ENCODE measurements around the gene MAN1A1.

Gene MAN1A1

DNA sequence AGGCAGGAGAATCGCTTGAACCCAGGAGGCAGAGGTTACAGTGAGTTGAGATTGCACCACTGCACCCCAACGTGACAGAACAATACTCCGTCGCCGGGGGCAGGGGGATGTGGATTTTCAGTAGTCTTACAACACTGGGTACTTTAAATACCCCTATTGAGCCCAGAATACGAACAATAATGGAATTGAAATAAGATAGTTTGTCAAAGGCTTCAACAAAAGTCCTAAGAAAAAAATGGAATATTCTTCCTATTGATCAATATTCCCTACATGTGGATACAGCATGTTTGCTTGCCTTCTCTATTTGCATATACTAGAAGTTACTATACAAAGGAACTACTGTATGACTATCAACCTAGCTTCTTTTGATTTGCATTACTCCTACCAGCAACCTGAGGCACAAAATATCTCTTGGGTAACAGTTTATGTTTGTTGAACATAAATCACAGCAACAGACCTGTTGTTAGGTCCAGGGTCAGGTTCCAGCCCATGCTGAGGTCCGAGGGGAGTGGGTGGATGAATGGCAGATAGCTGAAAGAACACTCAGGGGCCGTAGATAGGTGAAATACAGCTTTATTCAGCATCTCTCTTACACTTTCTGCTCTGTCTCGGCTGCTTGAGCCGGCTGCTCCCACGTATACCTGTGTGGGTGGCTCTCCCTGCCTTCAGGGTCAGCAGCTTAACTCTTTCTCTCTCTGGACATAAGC lies 23.8 kb downstream of the MAN1A1 start:
- Histone ChIP-seq H3K4me3 (no peak overlapping the region), H3K36me3 (ENCODE audit: insufficient read depth, low read length) (no peaks in the 10 kb centered on the region), H3K9ac (ENCODE audit: insufficient read length) (no peak overlapping the region), H3K27ac (no peak overlapping the region), H3K9me3 (ENCODE audit: low read depth, low read length) (no peaks in the 10 kb centered on the region)
- no peak for DNase-seq (ENCODE audit: low read depth, low spot score)
- TF ChIP-seq EZH2 (IDR thresholded peaks at IDR 0.05) (no peak), FOXP2 (optimal IDR thresholded peaks at IDR 0.05; ENCODE audit: control extremely low read depth, extremely low read length, insufficient read depth) (no peak), POLR2AphosphoS5 (IDR thresholded peaks at IDR 0.05; ENCODE audit: borderline replicate concordance, low read depth, low read length) (no peak)

DNA sequence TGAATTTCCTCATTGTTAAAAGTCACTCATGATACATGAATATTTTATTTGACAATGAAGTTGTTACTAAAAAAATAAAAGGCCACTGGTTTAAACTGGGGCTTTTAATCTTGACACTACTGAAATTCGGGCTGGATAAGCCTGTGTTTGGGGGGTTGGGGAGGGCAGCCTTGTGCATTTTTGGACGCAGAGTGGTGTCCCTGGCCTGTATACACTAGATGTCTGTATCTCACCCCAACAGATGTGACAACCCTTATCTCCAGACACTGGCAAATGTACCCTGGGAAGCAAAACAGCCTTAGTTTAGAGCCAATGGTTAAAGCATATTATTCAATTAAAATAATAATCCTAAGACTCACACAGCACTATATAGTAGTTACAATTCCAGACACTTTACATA lies 24.8 kb downstream of the MAN1A1 start:
- H3K36me3 ChIP-seq (ENCODE audit: insufficient read depth, low read length) = no peaks in the 10 kb centered on the region
- no peak overlapping the region for H3K27ac ChIP-seq
- no peak for DNase-seq (ENCODE audit: low read depth, low spot score)
- no peak overlapping the region for H3K9ac ChIP-seq (ENCODE audit: insufficient read length)
- no peaks in the 10 kb centered on the region for H3K9me3 ChIP-seq (ENCODE audit: low read depth, low read length)
- TF ChIP-seq POLR2AphosphoS5 (IDR thresholded peaks at IDR 0.05; ENCODE audit: borderline replicate concordance, low read depth, low read length) (no peak), EZH2 (IDR thresholded peaks at IDR 0.05) (no peak), FOXP2 (optimal IDR thresholded peaks at IDR 0.05; ENCODE audit: control extremely low read depth, extremely low read length, insufficient read depth) (no peak)
- H3K4me3 ChIP-seq = no peak overlapping the region

DNA sequence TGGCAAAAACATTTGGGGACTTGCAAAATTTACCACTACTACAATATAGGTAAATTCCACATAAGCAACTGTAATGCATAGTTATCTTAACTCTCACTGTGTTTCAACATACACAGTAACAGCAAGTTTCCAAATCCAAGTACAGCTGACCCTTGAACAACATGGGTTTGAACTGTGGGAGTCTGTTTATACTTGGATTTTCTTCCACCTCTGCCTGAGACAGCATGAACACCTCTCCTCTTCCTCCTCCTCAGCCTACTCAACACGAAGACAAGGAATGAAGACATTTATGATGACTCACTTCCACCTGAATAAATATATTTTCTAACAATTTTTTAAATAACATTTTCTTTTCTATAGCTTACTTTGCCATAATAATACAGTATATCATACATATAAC lies 25.6 kb downstream of the MAN1A1 start:
- Histone ChIP-seq H3K9ac (ENCODE audit: insufficient read length) (no peak overlapping the region), H3K27ac (no peak overlapping the region), H3K36me3 (ENCODE audit: insufficient read depth, low read length) (no peaks in the 10 kb centered on the region), H3K4me3 (no peak overlapping the region), H3K9me3 (ENCODE audit: low read depth, low read length) (no peaks in the 10 kb centered on the region)
- no peak for TF ChIP-seq POLR2AphosphoS5 (IDR thresholded peaks at IDR 0.05; ENCODE audit: borderline replicate concordance, low read depth, low read length)
- no peak for TF ChIP-seq EZH2 (IDR thresholded peaks at IDR 0.05)
- TF ChIP-seq FOXP2 (optimal IDR thresholded peaks at IDR 0.05; ENCODE audit: control extremely low read depth, extremely low read length, insufficient read depth) = no peak
- DNase-seq (ENCODE audit: low read depth, low spot score) = no peak

DNA sequence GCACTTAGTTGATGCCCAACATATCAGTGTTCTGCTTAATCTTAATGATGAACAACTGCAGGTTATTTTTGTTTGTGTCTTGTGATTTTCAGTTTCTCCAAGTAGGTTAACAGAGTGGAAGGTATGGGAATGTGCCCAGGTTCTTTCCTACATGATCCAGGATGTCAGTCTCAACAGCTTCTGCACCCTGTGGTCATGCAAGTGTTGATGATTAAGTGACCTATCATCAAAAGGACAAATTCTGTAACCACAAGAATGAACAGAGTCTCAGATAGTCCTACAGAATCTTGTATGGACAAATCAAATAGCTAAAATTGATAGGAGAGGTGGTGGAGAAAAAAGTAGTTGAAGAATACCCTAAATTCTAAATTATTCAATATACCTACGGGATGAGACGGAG lies 26.1 kb downstream of the MAN1A1 start:
- no peak for DNase-seq (ENCODE audit: low read depth, low spot score)
- Histone ChIP-seq H3K9me3 (ENCODE audit: low read depth, low read length) (no peaks in the 10 kb centered on the region), H3K27ac (no peak overlapping the region), H3K4me3 (no peak overlapping the region), H3K36me3 (ENCODE audit: insufficient read depth, low read length) (no peaks in the 10 kb centered on the region), H3K9ac (ENCODE audit: insufficient read length) (no peak overlapping the region)
- no peak for TF ChIP-seq EZH2 (IDR thresholded peaks at IDR 0.05)
- TF ChIP-seq FOXP2 (optimal IDR thresholded peaks at IDR 0.05; ENCODE audit: control extremely low read depth, extremely low read length, insufficient read depth) = no peak
- TF ChIP-seq POLR2AphosphoS5 (IDR thresholded peaks at IDR 0.05; ENCODE audit: borderline replicate concordance, low read depth, low read length) = no peak

DNA sequence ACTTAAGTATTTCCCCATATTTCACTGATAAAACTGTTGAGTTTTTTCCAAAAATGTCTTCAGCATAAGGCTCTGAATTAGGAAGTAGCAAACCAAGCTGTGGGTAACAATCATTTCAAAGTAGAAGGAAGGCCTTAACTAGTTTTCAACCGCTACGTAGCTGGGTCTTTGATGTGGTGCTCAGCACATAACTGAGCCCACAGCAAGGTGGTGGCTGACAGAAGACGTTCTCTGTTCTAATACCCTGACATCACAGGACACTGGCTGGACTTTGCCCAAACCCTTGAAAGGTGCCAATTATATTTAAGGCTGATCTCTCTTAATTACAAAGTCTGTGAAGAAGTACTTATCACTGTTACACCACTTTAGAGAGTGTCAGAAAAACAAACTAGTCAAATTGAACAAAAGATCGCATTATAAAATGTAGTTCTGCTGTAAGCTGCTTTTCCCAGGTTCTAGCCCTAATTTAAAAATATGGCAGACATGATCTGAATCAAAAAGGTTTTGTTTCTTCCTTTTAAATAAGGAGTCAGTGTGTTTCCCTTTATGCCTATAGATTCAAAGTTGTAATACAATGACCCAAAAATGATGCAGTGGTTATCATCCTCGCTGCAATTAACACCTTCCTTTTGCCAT lies 26.7 kb downstream of the MAN1A1 start:
- TF ChIP-seq EZH2 (IDR thresholded peaks at IDR 0.05) = no peak
- no peak for TF ChIP-seq FOXP2 (optimal IDR thresholded peaks at IDR 0.05; ENCODE audit: control extremely low read depth, extremely low read length, insufficient read depth)
- TF ChIP-seq POLR2AphosphoS5 (IDR thresholded peaks at IDR 0.05; ENCODE audit: borderline replicate concordance, low read depth, low read length) = no peak
- Histone ChIP-seq H3K9me3 (ENCODE audit: low read depth, low read length) (no peaks in the 10 kb centered on the region), H3K36me3 (ENCODE audit: insufficient read depth, low read length) (no peaks in the 10 kb centered on the region), H3K9ac (ENCODE audit: insufficient read length) (no peak overlapping the region), H3K4me3 (no peak overlapping the region), H3K27ac (no peak overlapping the region)
- no peak for DNase-seq (ENCODE audit: low read depth, low spot score)

DNA sequence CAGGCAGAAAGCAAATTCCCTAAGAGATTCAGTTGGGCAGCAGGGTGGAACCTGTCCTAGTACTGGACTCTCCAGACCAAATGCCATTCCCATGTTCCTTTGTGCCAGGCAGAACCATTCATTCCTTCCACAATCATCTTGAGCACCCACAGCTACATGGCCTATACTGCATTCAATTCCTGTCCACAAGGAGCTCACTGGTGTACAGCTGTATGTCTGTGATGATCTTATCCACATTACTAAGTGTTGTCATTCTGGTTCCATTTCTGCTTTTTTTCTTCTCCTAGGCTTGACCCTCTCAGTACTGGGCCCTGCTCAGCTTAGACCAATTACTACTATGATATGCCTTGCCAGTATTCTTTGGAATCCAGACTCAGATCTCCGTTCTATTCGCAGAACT lies 27.5 kb downstream of the MAN1A1 start:
- H3K9me3 ChIP-seq (ENCODE audit: low read depth, low read length) = no peaks in the 10 kb centered on the region
- no peaks in the 10 kb centered on the region for H3K36me3 ChIP-seq (ENCODE audit: insufficient read depth, low read length)
- DNase-seq (ENCODE audit: low read depth, low spot score) = no peak
- no peak overlapping the region for H3K4me3 ChIP-seq
- no peak overlapping the region for H3K27ac ChIP-seq
- no peak overlapping the region for H3K9ac ChIP-seq (ENCODE audit: insufficient read length)
- TF ChIP-seq POLR2AphosphoS5 (IDR thresholded peaks at IDR 0.05; ENCODE audit: borderline replicate concordance, low read depth, low read length) (no peak), EZH2 (IDR thresholded peaks at IDR 0.05) (no peak), FOXP2 (optimal IDR thresholded peaks at IDR 0.05; ENCODE audit: control extremely low read depth, extremely low read length, insufficient read depth) (no peak)

DNA sequence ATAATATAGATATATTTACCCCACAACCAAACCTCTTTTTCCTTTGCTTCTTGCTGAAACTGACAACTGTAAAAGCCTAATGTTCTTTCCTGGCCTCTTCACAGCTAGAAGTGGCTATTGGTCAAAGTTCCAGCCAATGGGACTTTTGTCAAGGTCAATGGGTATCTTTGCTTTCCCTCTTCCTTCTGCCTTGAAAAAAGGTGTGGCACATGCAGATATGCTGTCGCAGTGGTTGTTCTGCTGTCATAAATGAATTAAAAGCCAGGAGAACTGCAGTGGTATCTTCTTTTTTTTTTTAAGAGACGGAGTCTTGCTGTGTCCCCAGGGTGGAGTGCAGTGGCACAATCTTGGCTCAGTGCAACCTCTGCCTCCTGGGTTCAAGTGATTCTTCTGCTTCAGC lies 29.9 kb downstream of the MAN1A1 start:
- H3K36me3 ChIP-seq (ENCODE audit: insufficient read depth, low read length) = no peaks in the 10 kb centered on the region
- DNase-seq (ENCODE audit: low read depth, low spot score) = no peak
- no peak overlapping the region for H3K9ac ChIP-seq (ENCODE audit: insufficient read length)
- no peak overlapping the region for H3K4me3 ChIP-seq
- H3K9me3 ChIP-seq (ENCODE audit: low read depth, low read length) = no peaks in the 10 kb centered on the region
- no peak for TF ChIP-seq POLR2AphosphoS5 (IDR thresholded peaks at IDR 0.05; ENCODE audit: borderline replicate concordance, low read depth, low read length)
- no peak for TF ChIP-seq FOXP2 (optimal IDR thresholded peaks at IDR 0.05; ENCODE audit: control extremely low read depth, extremely low read length, insufficient read depth)
- TF ChIP-seq EZH2 (IDR thresholded peaks at IDR 0.05) = no peak
- no peak overlapping the region for H3K27ac ChIP-seq

DNA sequence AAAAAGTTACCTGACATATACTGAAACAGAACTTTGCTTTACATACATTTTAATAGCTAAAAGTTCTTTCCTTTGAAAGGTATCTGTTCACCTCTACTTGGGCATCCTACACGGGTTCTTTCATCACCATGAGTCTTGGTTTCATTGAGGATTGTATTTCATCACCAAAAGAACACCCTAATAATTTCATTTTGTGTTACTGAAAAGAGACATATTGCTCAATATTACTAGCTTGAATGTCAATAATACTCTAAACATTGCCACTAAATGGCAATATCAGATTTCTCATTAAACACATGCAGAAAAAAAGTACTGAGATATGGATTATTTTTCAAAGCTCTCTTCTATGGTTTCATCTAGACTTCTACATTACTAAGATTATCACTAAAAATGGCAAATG lies 30.8 kb downstream of the MAN1A1 start:
- Histone ChIP-seq H3K4me3 (no peak overlapping the region), H3K27ac (no peak overlapping the region), H3K9me3 (ENCODE audit: low read depth, low read length) (no peaks in the 10 kb centered on the region), H3K36me3 (ENCODE audit: insufficient read depth, low read length) (no peaks in the 10 kb centered on the region), H3K9ac (ENCODE audit: insufficient read length) (no peak overlapping the region)
- DNase-seq (ENCODE audit: low read depth, low spot score) = no peak
- no peak for TF ChIP-seq POLR2AphosphoS5 (IDR thresholded peaks at IDR 0.05; ENCODE audit: borderline replicate concordance, low read depth, low read length)
- no peak for TF ChIP-seq EZH2 (IDR thresholded peaks at IDR 0.05)
- TF ChIP-seq FOXP2 (optimal IDR thresholded peaks at IDR 0.05; ENCODE audit: control extremely low read depth, extremely low read length, insufficient read depth) = no peak

Data from SK-N-MC (cell line).